ENCODE data around the gene IRAK3. TPM values are rescaled to one million over a fixed set of nuclear protein-coding genes. Genes with fewer than 3 reads are reported as not detected.
"Not testable (repeated sequence)": the region's sequence is repeated elsewhere in the genome, so short reads cannot be mapped to it uniquely, and the experiment has no call there.

The IRAK3 gene
- total RNA-seq, 1 donor from 2014 or later, result 4.8 TPM

DNA sequence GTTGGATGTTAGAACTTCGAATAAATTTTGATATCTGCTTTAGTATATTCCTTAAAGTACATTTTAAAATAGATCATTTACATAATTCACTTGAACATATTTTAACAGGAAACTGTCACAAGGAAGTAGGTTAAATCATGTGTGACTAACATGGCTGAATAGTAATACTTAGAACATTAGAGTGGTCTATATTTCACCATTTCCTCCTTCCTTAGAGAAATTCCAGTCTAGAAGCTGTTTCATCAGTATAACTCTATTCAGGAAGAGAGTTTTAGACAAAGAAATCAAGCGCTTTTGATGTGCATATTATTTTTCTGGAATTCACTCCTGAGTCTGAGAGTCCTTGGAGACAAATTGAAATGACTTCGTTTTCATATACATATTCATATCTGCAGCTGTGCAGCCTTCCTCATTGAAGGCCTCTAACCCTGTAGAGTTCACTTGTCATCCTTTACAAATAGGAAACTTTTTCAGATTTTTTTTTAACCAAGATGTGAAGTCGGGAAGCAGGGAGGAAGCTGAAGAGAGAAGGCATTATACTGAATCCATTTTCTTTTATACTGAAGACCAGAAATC, 28.4 kb downstream of the IRAK3 start:
- TF ChIP-seq CTCF (IDR thresholded peaks at IDR 0.05; ENCODE audit: borderline replicate concordance), result no peak
- intact Hi-C loops (cut with micrococcal nuclease), result no loop called here
- Histone ChIP-seq H3K9me3 (replicated peaks) (peaks cover 15% of the 10 kb centered on the region), H3K4me3 (no peak overlapping the region), H3K27ac (replicated peaks) (no peak overlapping the region), H3K27me3 (ENCODE audit: low read depth) (no peaks in the 10 kb centered on the region), H3K4me1 (no peaks in the 10 kb centered on the region), H3K36me3 (peaks cover 37% of the 10 kb centered on the region)
- no peak for DNase-seq

DNA sequence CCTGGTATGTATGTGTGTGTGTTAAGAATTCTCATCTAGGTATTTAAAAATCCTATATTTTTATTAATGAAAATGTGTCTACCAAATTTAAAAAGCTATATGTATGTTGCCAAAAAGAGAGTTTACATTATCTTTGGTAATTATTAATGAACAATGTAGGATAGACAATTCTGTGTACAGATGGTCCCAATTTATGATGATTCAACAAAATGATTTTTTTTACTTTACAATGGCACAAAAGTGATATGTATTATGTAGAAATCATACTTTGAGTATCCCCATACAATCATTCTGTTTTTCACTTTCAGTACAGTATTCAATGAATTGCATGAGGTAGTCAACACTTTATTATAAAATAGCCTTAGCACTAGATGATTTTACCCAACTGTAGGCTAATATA, 39.4 kb downstream of the IRAK3 start:
- Histone ChIP-seq H3K36me3 (peaks cover 15% of the 10 kb centered on the region), H3K4me1 (no peaks in the 10 kb centered on the region), H3K27me3 (ENCODE audit: low read depth) (no peaks in the 10 kb centered on the region), H3K4me3 (no peak overlapping the region), H3K9me3 (replicated peaks) (no peaks in the 10 kb centered on the region), H3K27ac (replicated peaks) (no peak overlapping the region)
- no peak for DNase-seq
- intact Hi-C loops (cut with micrococcal nuclease), result no loop called here
- TF ChIP-seq CTCF (IDR thresholded peaks at IDR 0.05; ENCODE audit: borderline replicate concordance), result no peak

- DNase-seq, result no peak
- H3K27ac ChIP-seq (replicated peaks), result no peak overlapping the region
- no peak overlapping the region for H3K4me3 ChIP-seq
- no peaks in the 10 kb centered on the region for H3K9me3 ChIP-seq (replicated peaks)
- intact Hi-C loops (cut with micrococcal nuclease), result no loop called here
- H3K36me3 ChIP-seq, result peaks cover 15% of the 10 kb centered on the region
- H3K4me1 ChIP-seq, result peaks cover 16% of the 10 kb centered on the region
- H3K27me3 ChIP-seq (ENCODE audit: low read depth), result no peaks in the 10 kb centered on the region
- no peak for TF ChIP-seq CTCF (IDR thresholded peaks at IDR 0.05; ENCODE audit: borderline replicate concordance)
Observed at GRCh38 chr12:66232263-66232662, 43.2 kb downstream of the IRAK3 start.

- DNase-seq, result peak; percentile 27
Observed at GRCh38 chr12:66234037-66234693, 45.2 kb downstream of the IRAK3 start.

GRCh38 chr12:66234773-66235625, 46.0 kb downstream of the IRAK3 start:
- Histone ChIP-seq H3K4me3 (peak overlapping the region; percentile 70), H3K27ac (replicated peaks) (peak overlapping the region; percentile 68), H3K4me1 (peaks cover 24% of the 10 kb centered on the region)
- peak; percentile 57 for DNase-seq
- intact Hi-C loops (cut with micrococcal nuclease); H3K36me3 ChIP-seq; H3K27me3 ChIP-seq (ENCODE audit: low read depth); H3K9me3 ChIP-seq (replicated peaks): not testable (repeated sequence)
- TF ChIP-seq CTCF (IDR thresholded peaks at IDR 0.05; ENCODE audit: borderline replicate concordance), result peak; percentile 39

More at GRCh38 chr12:66234037-66234693, 45.2 kb downstream of the IRAK3 start:
- H3K36me3 ChIP-seq, result peaks cover 13% of the 10 kb centered on the region
- H3K9me3 ChIP-seq (replicated peaks); intact Hi-C loops (cut with micrococcal nuclease); H3K27me3 ChIP-seq (ENCODE audit: low read depth); H3K4me3 ChIP-seq: not testable (repeated sequence)
- H3K4me1 ChIP-seq, result peaks cover 22% of the 10 kb centered on the region
- peak overlapping the region; percentile 68 for H3K27ac ChIP-seq (replicated peaks)
